CD14-positive monocyte (primary cell): ENCODE data around the gene RAB6B. TPM values are rescaled to one million over a fixed set of nuclear protein-coding genes. Genes with fewer than 3 reads are reported as not detected.

Source experiments
- DNase-seq, 3 donors: peaks; one replicate each; pipeline ENCODE4 v3.0.0-alpha.2; 2011 to 2022
- H2AFZ ChIP-seq: 2 replicates; pipeline ENCODE4 v1.6.0; 2012; ENCODE audit warnings: mild to moderate bottlenecking, low read depth, low read length, inconsistent platforms; ENCODE audit not compliant: insufficient read depth, poor library complexity, severe bottlenecking
- H3K27ac ChIP-seq, 2 donors: 1 replicate in 1 of 2; 2 replicates in 1 of 2; pipeline ENCODE4 v1.5.1; 2012 to 2013; ENCODE audit warnings: low read length in 2 of 2, control low read depth in 1 of 2, inconsistent platforms in 1 of 2, low read depth in 1 of 2, mild to moderate bottlenecking in 1 of 2
- H3K27me3 ChIP-seq, 2 donors: one replicate each; pipeline versions ENCODE4 v1.6.0 to v1.6.1; 2011 to 2013; ENCODE audit warnings: low read length in 2 of 2; ENCODE audit not compliant: control insufficient read depth in 2 of 2, insufficient read depth in 2 of 2
- H3K36me3 ChIP-seq, 2 donors: replicated peaks in 1 of 2; 1 replicate in 1 of 2; 2 replicates in 1 of 2; pipeline versions ENCODE4 v1.5.1 to v1.6.1; 2012 to 2013; ENCODE audit warnings: low read length in 2 of 2, control low read depth in 1 of 2, inconsistent platforms in 1 of 2, mild to moderate bottlenecking in 1 of 2; ENCODE audit not compliant: insufficient read depth in 2 of 2, control insufficient read depth in 1 of 2
- H3K4me1 ChIP-seq, 2 donors: 1 replicate in 1 of 2; 2 replicates in 1 of 2; pipeline versions ENCODE4 v1.5.1 to v1.6.1; 2012 to 2013; ENCODE audit warnings: low read length in 2 of 2, control low read depth in 1 of 2, inconsistent platforms in 1 of 2, mild to moderate bottlenecking in 1 of 2, moderate library complexity in 1 of 2; ENCODE audit not compliant: insufficient read depth in 2 of 2, control insufficient read depth in 1 of 2
- H3K4me2 ChIP-seq: replicated peaks from 2 replicates; pipeline ENCODE3; 2012; ENCODE audit warnings: low read length, moderate library complexity, mild to moderate bottlenecking; ENCODE audit not compliant: poor library complexity, severe bottlenecking; ENCODE audit errors: extremely low read depth
- H3K4me3 ChIP-seq, 3 experiments: fragments of 200-600 bp in 1 of 3; sonication (generic) in 1 of 3; replicated peaks in 1 of 3; 1 replicate in 2 of 3; 2 replicates in 1 of 3; pipeline ENCODE4 v1.5.1; 2011 to 2013; ENCODE audit warnings: low read length in 3 of 3, mild to moderate bottlenecking in 3 of 3, control low read depth in 2 of 3, low read depth in 2 of 3, inconsistent platforms in 1 of 3, moderate library complexity in 1 of 3
- H3K79me2 ChIP-seq: 2 replicates; pipeline ENCODE4 v1.6.0; 2012; ENCODE audit warnings: mild to moderate bottlenecking, control low read depth, inconsistent platforms, low read length, moderate library complexity; ENCODE audit not compliant: insufficient read depth
- H3K9ac ChIP-seq: 2 replicates; pipeline ENCODE4 v1.6.0; 2017; ENCODE audit warnings: low read length, mild to moderate bottlenecking; ENCODE audit not compliant: insufficient read depth, poor library complexity, severe bottlenecking
- H3K9me3 ChIP-seq, 2 donors: replicated peaks in 1 of 2; 1 replicate in 1 of 2; 2 replicates in 1 of 2; pipeline versions ENCODE4 v1.5.1 to v1.6.1; 2012 to 2013; ENCODE audit warnings: low read length in 2 of 2, control low read depth in 1 of 2; ENCODE audit not compliant: control insufficient read depth in 1 of 2, insufficient read depth in 1 of 2
- H4K20me1 ChIP-seq: 2 replicates; pipeline ENCODE4 v1.6.0; 2012; ENCODE audit warnings: mild to moderate bottlenecking, low read length, control low read depth, moderate library complexity; ENCODE audit not compliant: insufficient read depth
- H3K27ac Mint-ChIP-seq, 7 donors: one replicate each; pipeline ENCODE4 v1.8.0; 2020; ENCODE audit warnings: mild to moderate bottlenecking in 7 of 7, mixed read lengths in 7 of 7, moderate library complexity in 6 of 7, inconsistent platforms in 2 of 7
- H3K27me3 Mint-ChIP-seq, 3 donors: one replicate each; pipeline ENCODE4 v1.8.0; 2021 to 2022; ENCODE audit warnings: low read depth in 3 of 3, mild to moderate bottlenecking in 3 of 3, mixed read lengths in 3 of 3, moderate library complexity in 3 of 3, inconsistent platforms in 1 of 3
- H3K36me3 Mint-ChIP-seq, 2 donors: one replicate each; pipeline ENCODE4 v1.8.0; 2020; ENCODE audit warnings: mixed read lengths in 2 of 2, inconsistent platforms in 1 of 2, mild to moderate bottlenecking in 1 of 2
- H3K4me1 Mint-ChIP-seq: one replicate; pipeline ENCODE4 v1.8.0; 2020; ENCODE audit warnings: mild to moderate bottlenecking, mixed read lengths
- H3K4me3 Mint-ChIP-seq, 2 donors: one replicate each; pipeline ENCODE4 v1.8.0; 2020; ENCODE audit warnings: mild to moderate bottlenecking in 2 of 2, mixed read lengths in 2 of 2, moderate library complexity in 1 of 2
- H3K9me3 Mint-ChIP-seq, 7 donors: one replicate each; pipeline ENCODE4 v1.8.0; 2020 to 2022; ENCODE audit warnings: mixed read lengths in 7 of 7, mild to moderate bottlenecking in 6 of 7, moderate library complexity in 6 of 7, inconsistent platforms in 2 of 7
- WGBS: methylation state at CpG from one replicate; pipeline ENCODE4 v1.1.5; 2013; ENCODE audit warnings: missing lambda C conversion rate; ENCODE audit not compliant: insufficient coverage; 5-methylcytosine and 5-hydroxymethylcytosine counted together
- intact Hi-C, 2 donors: fragments of 100-400 bp; cut with micrococcal nuclease; formaldehyde crosslinking; loops; one replicate each; pipeline versions ENCODE4 v1.15.0 to v1.15.1; 2023
- polyA plus RNA-seq, 3 donors: library from polyadenylated mRNA; depleted of rRNA in 1 of 3; unstranded in 2 of 3; stranded (reverse) in 1 of 3; fragments of 300-500 nt in 2 of 3; fragments of >200 nt in 1 of 3; fragmentation: Illumina TruSeq in 2 of 3; gene quantifications; 1 replicate in 2 of 3; 2 replicates in 1 of 3; pipeline ENCODE4 v1.2.3, GENCODE V29; 2012 to 2021
- TF ChIP-seq, protein P1 (sequence below): fragments of 200-600 bp; IDR thresholded peaks from one replicate; pipeline ENCODE4 v1.8.0; 2022; ENCODE audit warnings: antibody characterized with exemption, mild to moderate bottlenecking

The RAB6B gene
- polyA plus RNA-seq, 3 donors = 0.46 TPM; not detected in 2

DNA sequence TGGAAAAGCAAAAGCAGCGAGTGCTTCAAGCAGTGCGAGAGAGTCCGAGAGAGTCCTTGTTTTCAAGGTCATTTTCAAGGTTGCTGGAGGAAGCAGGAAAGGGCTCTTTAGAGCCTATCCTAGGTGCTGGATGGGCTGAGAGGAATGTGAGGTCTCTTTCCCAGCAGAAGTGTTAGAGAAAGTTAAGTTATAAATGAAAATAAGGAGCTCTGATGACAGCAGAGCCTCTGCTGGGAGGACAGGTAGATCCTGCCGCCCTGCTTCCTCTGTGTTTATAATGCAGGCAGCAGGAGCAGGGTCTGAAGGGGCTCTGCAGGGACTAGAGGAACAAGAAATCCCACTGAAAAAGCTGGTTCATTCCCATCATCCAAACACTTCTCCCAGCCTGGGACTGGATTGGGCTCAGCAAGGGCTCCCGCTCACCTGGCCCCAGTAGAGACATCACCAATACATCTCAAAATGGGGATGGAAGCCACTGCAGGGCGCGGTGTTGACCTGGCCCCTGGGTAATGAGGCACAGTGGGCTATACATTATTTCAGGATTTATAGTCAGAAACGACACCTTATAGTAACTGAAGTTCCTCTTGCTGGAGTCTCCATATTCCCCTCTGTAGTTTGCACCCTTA lies 41.5 kb upstream of the RAB6B start:
- Histone ChIP-seq H3K27me3 (no peaks in the 10 kb centered on the region), H2AFZ (no peak overlapping the region), H3K79me2 (no peaks in the 10 kb centered on the region), H3K4me2 (no peak overlapping the region), H4K20me1 (no peaks in the 10 kb centered on the region), H3K4me1 (no peaks in the 10 kb centered on the region), H3K9me3 (no peaks in the 10 kb centered on the region), H3K27ac (no peak overlapping the region), H3K36me3 (no peaks in the 10 kb centered on the region), H3K4me3 (no peak overlapping the region), H3K9ac (no peak overlapping the region)
- TF ChIP-seq, protein P1, sequence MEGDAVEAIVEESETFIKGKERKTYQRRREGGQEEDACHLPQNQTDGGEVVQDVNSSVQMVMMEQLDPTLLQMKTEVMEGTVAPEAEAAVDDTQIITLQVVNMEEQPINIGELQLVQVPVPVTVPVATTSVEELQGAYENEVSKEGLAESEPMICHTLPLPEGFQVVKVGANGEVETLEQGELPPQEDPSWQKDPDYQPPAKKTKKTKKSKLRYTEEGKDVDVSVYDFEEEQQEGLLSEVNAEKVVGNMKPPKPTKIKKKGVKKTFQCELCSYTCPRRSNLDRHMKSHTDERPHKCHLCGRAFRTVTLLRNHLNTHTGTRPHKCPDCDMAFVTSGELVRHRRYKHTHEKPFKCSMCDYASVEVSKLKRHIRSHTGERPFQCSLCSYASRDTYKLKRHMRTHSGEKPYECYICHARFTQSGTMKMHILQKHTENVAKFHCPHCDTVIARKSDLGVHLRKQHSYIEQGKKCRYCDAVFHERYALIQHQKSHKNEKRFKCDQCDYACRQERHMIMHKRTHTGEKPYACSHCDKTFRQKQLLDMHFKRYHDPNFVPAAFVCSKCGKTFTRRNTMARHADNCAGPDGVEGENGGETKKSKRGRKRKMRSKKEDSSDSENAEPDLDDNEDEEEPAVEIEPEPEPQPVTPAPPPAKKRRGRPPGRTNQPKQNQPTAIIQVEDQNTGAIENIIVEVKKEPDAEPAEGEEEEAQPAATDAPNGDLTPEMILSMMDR = no peak
- 77% methylated on average over 6 of the region's 8 CpGs for WGBS
- Mint-ChIP-seq H3K36me3 (no peaks in the 10 kb centered on the region), H3K4me1 (peaks cover 4% of the 10 kb centered on the region), H3K9me3 (no peaks in the 10 kb centered on the region), H3K27me3 (peaks cover 0 to 6% (median 5%) of the 10 kb centered on the region in 3 donors), H3K4me3 (no peak overlapping the region), H3K27ac (no peak overlapping the region)
- no peak for DNase-seq
- intact Hi-C loops = no loop called here

DNA sequence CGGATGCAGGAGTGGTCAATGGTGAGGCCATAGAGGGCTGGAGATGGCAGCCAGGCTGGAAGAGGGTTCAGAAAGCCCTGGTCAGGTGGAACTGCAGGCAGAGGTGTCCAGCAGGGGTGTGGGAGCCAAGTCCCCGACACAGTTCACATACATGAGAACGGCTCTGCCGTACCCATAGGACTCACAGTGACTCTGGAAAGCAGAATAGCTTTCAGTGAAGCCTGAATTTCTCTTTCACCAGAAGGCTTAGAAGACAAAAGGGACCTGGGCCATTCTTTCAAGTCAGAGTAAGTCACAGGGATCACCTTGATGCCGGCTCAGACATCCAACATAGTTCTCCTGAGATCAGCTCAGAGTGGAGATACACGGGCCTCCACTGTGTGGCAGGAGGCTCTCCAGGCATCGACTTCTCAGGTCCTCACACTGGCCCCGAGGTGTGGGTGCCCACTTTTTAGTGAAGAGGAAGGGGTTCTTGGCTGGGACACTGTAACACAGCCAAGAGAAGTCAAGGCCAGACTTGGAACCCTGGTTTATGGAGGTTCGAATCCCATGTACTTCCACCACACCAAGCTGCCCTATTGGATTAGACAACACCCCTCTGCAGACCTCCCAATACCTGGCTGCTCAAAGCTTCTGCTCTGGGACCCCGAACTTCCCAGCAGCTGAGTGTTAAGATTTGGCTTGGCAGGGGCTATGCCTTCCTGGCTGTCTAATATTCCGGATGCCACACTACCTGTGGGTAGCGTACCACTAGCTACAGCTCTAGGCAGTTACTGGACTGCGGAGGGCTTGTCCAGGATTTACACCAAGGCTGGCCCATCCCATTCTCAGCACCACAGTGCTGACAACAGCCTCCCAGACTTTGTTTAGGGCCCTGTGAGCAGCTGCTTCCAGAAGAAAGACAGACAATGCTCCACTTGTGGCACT lies 40.4 kb upstream of the RAB6B start:
- no peaks in the 10 kb centered on the region for H3K36me3 ChIP-seq
- H3K27me3 Mint-ChIP-seq = peaks cover 0 to 6% (median 3%) of the 10 kb centered on the region in 3 donors
- TF ChIP-seq, protein P1 = no peak

More for the DNA sequence above, 40.4 kb upstream of the RAB6B start:
- H3K27me3 ChIP-seq = no peaks in the 10 kb centered on the region
- no peak overlapping the region for H3K4me3 ChIP-seq
- H3K9me3 ChIP-seq = no peaks in the 10 kb centered on the region
- peaks cover 4% of the 10 kb centered on the region for H3K4me1 Mint-ChIP-seq
- no peaks in the 10 kb centered on the region for H4K20me1 ChIP-seq
- no peaks in the 10 kb centered on the region for H3K4me1 ChIP-seq
- H2AFZ ChIP-seq = no peak overlapping the region
- WGBS = 87% methylated on average over 7 of the region's 13 CpGs
- no peak overlapping the region for H3K27ac ChIP-seq
- H3K9ac ChIP-seq = no peak overlapping the region
- H3K9me3 Mint-ChIP-seq = no peaks in the 10 kb centered on the region
- DNase-seq = no peak
- no peaks in the 10 kb centered on the region for H3K79me2 ChIP-seq
- no peak overlapping the region for H3K4me3 Mint-ChIP-seq
- no peak overlapping the region for H3K4me2 ChIP-seq
- H3K27ac Mint-ChIP-seq = no peak overlapping the region
- intact Hi-C loops = no loop called here
- no peaks in the 10 kb centered on the region for H3K36me3 Mint-ChIP-seq
